Measurements from ENCODE around the gene REEP6. TPM values are rescaled to one million over a fixed set of nuclear protein-coding genes. Genes with fewer than 3 reads are reported as not detected.

The REEP6 gene
- total and polyA plus RNA-seq, 2 of the 4 experiments (the other 2 are of a cell fraction), result 1.3 to 2.2 TPM

GRCh38 chr19:1540365-1540925, 49.5 kb downstream of the REEP6 start:
- no peak overlapping the region for H3K4me3 ChIP-seq (ENCODE audit: insufficient read depth, low read depth, low read length)
- H4K5ac ChIP-seq (ENCODE audit: low read depth, low read length), result no peak overlapping the region
- dilution Hi-C loops (cut with HindIII; ENCODE audit: low sequenced_read_pairs, unreplicated experiment) (no loop called here), intact Hi-C loops (cut with micrococcal nuclease) (no loop called here), in situ Hi-C loops (cut with MboI; ENCODE audit: low sequenced_read_pairs) (loop anchor here (25.0 kb wide), 1 partner anchor 247 kb away; no protein-coding TSS in a partner anchor)
- peak overlapping the region; percentile 21 for H2AFZ ChIP-seq (replicated peaks; ENCODE audit: low read length, poor library complexity)
- H2BK20ac ChIP-seq (ENCODE audit: low read depth, low read length), result no peak overlapping the region
- no peaks in the 10 kb centered on the region for H3K9me1 ChIP-seq (ENCODE audit: insufficient read depth, low read length)
- H2BK120ac ChIP-seq (ENCODE audit: low read depth, low read length), result no peak overlapping the region
- no peak overlapping the region for H4K91ac ChIP-seq (ENCODE audit: insufficient read depth, low read depth, low read length)
- no TSS peak for BruUV-seq (replicated peaks)
- no peaks in the 10 kb centered on the region for H3K36me3 ChIP-seq (ENCODE audit: control insufficient read depth, insufficient read depth, low read length)
- ATAC-seq (ENCODE audit: low read depth) (peak; percentile 32; the same call in 1 of the 2 replicates), DNase-seq (no peak)
- no peak overlapping the region for H3K18ac ChIP-seq (ENCODE audit: low read depth, low read length)
- no peak overlapping the region for H3K56ac ChIP-seq (ENCODE audit: extremely low read depth, insufficient read depth, low read length)
- H2BK15ac ChIP-seq (ENCODE audit: low read depth, low read length), result no peak overlapping the region
- no peak overlapping the region for H3K14ac ChIP-seq (replicated peaks; ENCODE audit: low read depth, low read length)
- H4K20me1 ChIP-seq (ENCODE audit: insufficient read depth, low read length), result no peaks in the 10 kb centered on the region
- no peak overlapping the region for H2AK5ac ChIP-seq (ENCODE audit: low read depth, low read length)
- 56% methylated on average over 5 of the region's 17 CpGs; no CpG with 5 or more reads in 1 of the 2 experiments for WGBS, 2 experiments (ENCODE audit: extremely low coverage in 2 of 2, insufficient read length in 1 of 2)
- POLR2A ChIA-PET (ENCODE audit: unreplicated experiment), result no interaction called here
- H4K8ac ChIP-seq (ENCODE audit: low read depth in 2 of 2, low read length in 2 of 2), result no peak overlapping the region
- peaks cover 2% of the 10 kb centered on the region; the same call in 1 of the 2 replicates for H3K27me3 ChIP-seq (ENCODE audit: control insufficient read depth, insufficient read depth, low read length)
- H3K27ac ChIP-seq (ENCODE audit: insufficient read depth, low read length), result no peak overlapping the region
- no peak overlapping the region for H3K4me2 ChIP-seq (ENCODE audit: low read depth, low read length)
- no peak overlapping the region for H2AK9ac ChIP-seq (replicated peaks; ENCODE audit: low read depth, low read length, poor library complexity)
- H3K4ac ChIP-seq (ENCODE audit: low read depth, low read length), result no peak overlapping the region
- H3K4me1 ChIP-seq (ENCODE audit: control insufficient read depth, insufficient read depth, low read length), result peaks cover 2% of the 10 kb centered on the region; the same call in 1 of the 2 replicates
- H3K23ac ChIP-seq (ENCODE audit: low read depth, low read length), result no peak overlapping the region; the same call in 1 of the 2 replicates
- no peaks in the 10 kb centered on the region for H3K9me3 ChIP-seq (ENCODE audit: control insufficient read depth, insufficient read depth, low read length)
- no peak overlapping the region for H2BK5ac ChIP-seq (ENCODE audit: low read depth, low read length, poor library complexity, severe bottlenecking)
- CTCF ChIA-PET, result no interaction called here
- H3K9ac ChIP-seq (ENCODE audit: low read depth, low read length), result no peak overlapping the region
- H3K79me1 ChIP-seq (ENCODE audit: low read depth in 1 of 2, low read length in 2 of 2), result no peaks in the 10 kb centered on the region
- no peak for TF ChIP-seq USF2 (IDR thresholded peaks at IDR 0.05; ENCODE audit: low read depth, low read length)

Other genes starting within 250 kb of the REEP6 start
- 7.3 and 13.6 TPM in 2 replicates for gene ATP5F1D, start 249.4 kb upstream of the REEP6 start, total RNA-seq (2012; rRNA removed)
- gene ATP5F1D, start 249.4 kb upstream of the REEP6 start, polyA plus RNA-seq (2012; rRNA removed), result 140 and 189 TPM in 2 replicates
- gene MIDN, start 242.6 kb upstream of the REEP6 start, total RNA-seq (2012; rRNA removed), result 2.2 and 2.5 TPM in 2 replicates
- 24.1 and 26.0 TPM in 2 replicates for gene MIDN, start 242.6 kb upstream of the REEP6 start, polyA plus RNA-seq (2012; rRNA removed)
- 226 and 299 TPM in 2 replicates for gene CIRBP, start 221.8 kb upstream of the REEP6 start, total RNA-seq (2012; rRNA removed)
- gene CIRBP, start 221.8 kb upstream of the REEP6 start, polyA plus RNA-seq (2012; rRNA removed), result 405 and 542 TPM in 2 replicates
- 7.5 and 10.6 TPM in 2 replicates for gene FAM174C, start 215.7 kb upstream of the REEP6 start, total RNA-seq (2012; rRNA removed)
- 61.8 and 93.4 TPM in 2 replicates for gene FAM174C, start 215.7 kb upstream of the REEP6 start, polyA plus RNA-seq (2012; rRNA removed)
- not detected in 2 replicates for gene EFNA2, start 205.3 kb upstream of the REEP6 start, total RNA-seq (2012; rRNA removed)
- not detected in 2 replicates for gene EFNA2, start 205.3 kb upstream of the REEP6 start, polyA plus RNA-seq (2012; rRNA removed)
- 60.8 and 64.7 TPM in 2 replicates for gene NDUFS7, start 107.3 kb upstream of the REEP6 start, total RNA-seq (2012; rRNA removed)
- 136 and 167 TPM in 2 replicates for gene NDUFS7, start 107.3 kb upstream of the REEP6 start, polyA plus RNA-seq (2012; rRNA removed)
- 22.8 and 23.9 TPM in 2 replicates for gene GAMT, start 89.6 kb upstream of the REEP6 start, total RNA-seq (2012; rRNA removed)
- gene GAMT, start 89.6 kb upstream of the REEP6 start, polyA plus RNA-seq (2012; rRNA removed), result 51.8 and 63.6 TPM in 2 replicates
- 22.0 and 35.3 TPM in 2 replicates for gene DAZAP1, start 83.6 kb upstream of the REEP6 start, total RNA-seq (2012; rRNA removed)
- 62.8 and 63.6 TPM in 2 replicates for gene DAZAP1, start 83.6 kb upstream of the REEP6 start, polyA plus RNA-seq (2012; rRNA removed)
- 834 and 1,179 TPM in 2 replicates for gene RPS15, start 52.8 kb upstream of the REEP6 start, total RNA-seq (2012; rRNA removed)
- gene RPS15, start 52.8 kb upstream of the REEP6 start, polyA plus RNA-seq (2012; rRNA removed), result 1,855 and 2,269 TPM in 2 replicates
- 0.28 and 0.36 TPM in 2 replicates for gene APC2, start 41.1 kb upstream of the REEP6 start, total RNA-seq (2012; rRNA removed)
- gene APC2, start 41.1 kb upstream of the REEP6 start, polyA plus RNA-seq (2012; rRNA removed), result 0.41 and 0.42 TPM in 2 replicates
- gene C19orf25, start 12.0 kb upstream of the REEP6 start, total RNA-seq (2012; rRNA removed), result 10.4 and 10.6 TPM in 2 replicates
- gene C19orf25, start 12.0 kb upstream of the REEP6 start, polyA plus RNA-seq (2012; rRNA removed), result 34.9 and 40.8 TPM in 2 replicates
- 0.56 and 0.72 TPM in 2 replicates for gene PCSK4, start 831 bp upstream of the REEP6 start, total RNA-seq (2012; rRNA removed)
- gene PCSK4, start 831 bp upstream of the REEP6 start, polyA plus RNA-seq (2012; rRNA removed), result 1.7 and 2.9 TPM in 2 replicates
- 0.83 and 0.90 TPM in 2 replicates for gene ADAMTSL5, start 21.8 kb downstream of the REEP6 start, total RNA-seq (2012; rRNA removed)
- 10.8 and 13.4 TPM in 2 replicates for gene ADAMTSL5, start 21.8 kb downstream of the REEP6 start, polyA plus RNA-seq (2012; rRNA removed)
- not detected in 2 replicates for gene PLK5, start 32.9 kb downstream of the REEP6 start, total RNA-seq (2012; rRNA removed)
- 0.04 TPM in 1 of 2 replicates, not detected in the other for gene PLK5, start 32.9 kb downstream of the REEP6 start, polyA plus RNA-seq (2012; rRNA removed)
- gene MEX3D, start 77.1 kb downstream of the REEP6 start, total RNA-seq (2012; rRNA removed), result 9.1 and 11.9 TPM in 2 replicates
- gene MEX3D, start 77.1 kb downstream of the REEP6 start, polyA plus RNA-seq (2012; rRNA removed), result 9.6 and 18.2 TPM in 2 replicates
- gene MBD3, start 101.7 kb downstream of the REEP6 start, total RNA-seq (2012; rRNA removed), result 42.5 and 47.5 TPM in 2 replicates
- gene MBD3, start 101.7 kb downstream of the REEP6 start, polyA plus RNA-seq (2012; rRNA removed), result 66.3 and 79.9 TPM in 2 replicates
- gene UQCR11, start 114.3 kb downstream of the REEP6 start, total RNA-seq (2012; rRNA removed), result 22.8 and 29.2 TPM in 2 replicates
- 177 and 248 TPM in 2 replicates for gene UQCR11, start 114.3 kb downstream of the REEP6 start, polyA plus RNA-seq (2012; rRNA removed)
- 29.9 and 37.5 TPM in 2 replicates for gene TCF3, start 161.4 kb downstream of the REEP6 start, total RNA-seq (2012; rRNA removed)
- 127 and 144 TPM in 2 replicates for gene TCF3, start 161.4 kb downstream of the REEP6 start, polyA plus RNA-seq (2012; rRNA removed)